Karpas-422 (cell line): ENCODE data around the gene SRC. TPM values are rescaled to one million over a fixed set of nuclear protein-coding genes. Genes with fewer than 3 reads are reported as not detected.

Experiments
- DNase-seq: peaks from one replicate; pipeline ENCODE4 v3.0.0-alpha.2; 2015
- H2AFZ ChIP-seq: fragments of 200-600 bp; sonication (generic); 2 replicates; pipeline ENCODE4 v1.6.1; 2014; ENCODE audit warnings: antibody characterized with exemption, low read length, mixed read lengths
- H3K27ac ChIP-seq: fragments of 200-600 bp; sonication (generic); 2 replicates; pipeline ENCODE4 v1.5.1; 2014; ENCODE audit warnings: mild to moderate bottlenecking, low read length, moderate library complexity
- H3K27me3 ChIP-seq: fragments of 200-600 bp; sonication (generic); 2 replicates; pipeline ENCODE4 v1.6.1; 2014; ENCODE audit warnings: low read length, mixed read lengths
- H3K36me3 ChIP-seq: fragments of 200-600 bp; sonication (generic); 2 replicates; pipeline ENCODE4 v1.6.1; 2014; ENCODE audit warnings: low read length, mixed read lengths; ENCODE audit not compliant: insufficient read depth
- H3K4me1 ChIP-seq: fragments of 200-600 bp; sonication (generic); 2 replicates; pipeline ENCODE4 v1.6.1; 2014; ENCODE audit warnings: mild to moderate bottlenecking, low read length, mixed read lengths
- H3K4me2 ChIP-seq: fragments of 200-600 bp; sonication (generic); 2 replicates; pipeline ENCODE4 v1.6.1; 2014; ENCODE audit warnings: low read length, low read depth, mild to moderate bottlenecking; ENCODE audit not compliant: poor library complexity, severe bottlenecking
- H3K4me3 ChIP-seq: fragments of 200-600 bp; sonication (generic); 2 replicates; pipeline ENCODE4 v1.5.1; 2014; ENCODE audit warnings: mild to moderate bottlenecking, antibody characterized with exemption, low read length, mixed read lengths
- H3K79me2 ChIP-seq: fragments of 200-600 bp; sonication (generic); 2 replicates; pipeline ENCODE4 v1.6.1; 2014; ENCODE audit warnings: mild to moderate bottlenecking, low read length, mixed read lengths
- H3K9ac ChIP-seq: fragments of 200-600 bp; sonication (generic); 2 replicates; pipeline ENCODE4 v1.6.0; 2014; ENCODE audit warnings: low read length
- H3K9me2 ChIP-seq: fragments of 200-600 bp; sonication (generic), shearing (Covaris generic); replicated peaks from 2 replicates; pipeline ENCODE4 v1.6.0; 2014; ENCODE audit warnings: mild to moderate bottlenecking, low read length, moderate library complexity; ENCODE audit not compliant: insufficient read depth
- H3K9me3 ChIP-seq: fragments of 300-700, 200-600 bp; sonication (generic); 2 replicates; pipeline ENCODE4 v1.6.1; 2014; ENCODE audit warnings: low read length, mixed read lengths
- H4K20me1 ChIP-seq: fragments of 200-600 bp; sonication (generic); 2 replicates; pipeline ENCODE4 v1.6.1; 2014; ENCODE audit warnings: mild to moderate bottlenecking, antibody characterized with exemption, low read length, low read depth; ENCODE audit not compliant: insufficient read depth
- total RNA-seq: library from RNA; depleted of rRNA; stranded (reverse); fragments of >200 nt; shearing (Covaris generic); gene quantifications from 2 replicates; pipeline ENCODE4 v1.2.3, GENCODE V29; 2014; ENCODE audit warnings: low replicate concordance

The SRC gene
- total RNA-seq, 1 experiment from 2014 or later = 41.5 TPM

GRCh38 chr20:37316775-37317170 is 29.2 kb upstream of the SRC start:
- H3K27me3 ChIP-seq = no peaks in the 10 kb centered on the region
- H3K27ac ChIP-seq = peak overlapping the region; percentile 82
- DNase-seq = no peak
- H3K9me3 ChIP-seq = no peaks in the 10 kb centered on the region
- H3K4me2 ChIP-seq = no peak overlapping the region
- no peak overlapping the region for H2AFZ ChIP-seq
- peaks cover 34% of the 10 kb centered on the region for H3K4me1 ChIP-seq
- peak overlapping the region; percentile 43; the same call in 1 of the 2 replicates for H3K9ac ChIP-seq
- no peaks in the 10 kb centered on the region for H3K9me2 ChIP-seq
- H3K79me2 ChIP-seq = peaks cover 4% of the 10 kb centered on the region; the same call in 1 of the 2 replicates
- 0 out of 2 replicates have a peak, but pooled peaks cover 12% of the 10 kb centered on the region for H3K36me3 ChIP-seq
- H3K4me3 ChIP-seq = no peak overlapping the region
- H4K20me1 ChIP-seq = peaks cover 10% of the 10 kb centered on the region; the same call in 1 of the 2 replicates

- Histone ChIP-seq H3K4me1 (peaks cover 34% of the 10 kb centered on the region), H3K36me3 (0 out of 2 replicates have a peak, but pooled peaks cover 12% of the 10 kb centered on the region), H3K9me3 (no peaks in the 10 kb centered on the region), H3K27ac (no peak overlapping the region), H3K27me3 (no peaks in the 10 kb centered on the region), H3K4me3 (no peak overlapping the region), H4K20me1 (peaks cover 10% of the 10 kb centered on the region; the same call in 1 of the 2 replicates), H3K9ac (no peak overlapping the region), H3K4me2 (no peak overlapping the region), H3K9me2 (no peaks in the 10 kb centered on the region), H3K79me2 (peaks cover under 1% of the 10 kb centered on the region; the same call in 1 of the 2 replicates), H2AFZ (no peak overlapping the region)
- DNase-seq = no peak
Measured at GRCh38 chr20:37317316-37317715, 28.6 kb upstream of the SRC start.

GRCh38 chr20:37317994-37318640 is 27.8 kb upstream of the SRC start:
- H3K36me3 ChIP-seq = 0 out of 2 replicates have a peak, but pooled peaks cover 12% of the 10 kb centered on the region
- H3K27ac ChIP-seq = no peak overlapping the region
- no peak for DNase-seq
- H2AFZ ChIP-seq = no peak overlapping the region
- no peak overlapping the region for H3K4me3 ChIP-seq
- no peaks in the 10 kb centered on the region for H3K27me3 ChIP-seq
- H3K79me2 ChIP-seq = no peaks in the 10 kb centered on the region
- H3K4me1 ChIP-seq = peaks cover 34% of the 10 kb centered on the region
- H3K9me3 ChIP-seq = no peaks in the 10 kb centered on the region
- H3K9me2 ChIP-seq = no peaks in the 10 kb centered on the region
- H3K9ac ChIP-seq = no peak overlapping the region
- 0 out of 2 replicates have a peak, but pooled peaks cover 10% of the 10 kb centered on the region for H4K20me1 ChIP-seq
- no peak overlapping the region for H3K4me2 ChIP-seq

GRCh38 chr20:37319151-37319671 is 26.7 kb upstream of the SRC start:
- no peak overlapping the region for H3K27ac ChIP-seq
- H3K36me3 ChIP-seq = 0 out of 2 replicates have a peak, but pooled peaks cover 12% of the 10 kb centered on the region
- 0 out of 2 replicates have a peak, but pooled peaks cover 5% of the 10 kb centered on the region for H4K20me1 ChIP-seq
- no peak overlapping the region for H2AFZ ChIP-seq
- H3K4me2 ChIP-seq = no peak overlapping the region
- H3K27me3 ChIP-seq = no peaks in the 10 kb centered on the region
- no peak for DNase-seq
- H3K4me3 ChIP-seq = no peak overlapping the region
- H3K9me2 ChIP-seq = no peaks in the 10 kb centered on the region
- no peaks in the 10 kb centered on the region for H3K9me3 ChIP-seq
- H3K9ac ChIP-seq = no peak overlapping the region
- no peaks in the 10 kb centered on the region for H3K79me2 ChIP-seq
- peaks cover 26% of the 10 kb centered on the region for H3K4me1 ChIP-seq

- Histone ChIP-seq H3K27me3 (no peaks in the 10 kb centered on the region), H3K4me3 (no peak overlapping the region), H4K20me1 (no peaks in the 10 kb centered on the region), H3K9ac (no peak overlapping the region), H3K4me2 (no peak overlapping the region), H3K27ac (no peak overlapping the region), H3K79me2 (no peaks in the 10 kb centered on the region), H3K4me1 (no peaks in the 10 kb centered on the region), H3K36me3 (no peaks in the 10 kb centered on the region), H3K9me2 (no peaks in the 10 kb centered on the region), H3K9me3 (no peaks in the 10 kb centered on the region), H2AFZ (no peak overlapping the region)
- DNase-seq = no peak
Measured at GRCh38 chr20:37323985-37324384, 22.0 kb upstream of the SRC start.

DNA sequence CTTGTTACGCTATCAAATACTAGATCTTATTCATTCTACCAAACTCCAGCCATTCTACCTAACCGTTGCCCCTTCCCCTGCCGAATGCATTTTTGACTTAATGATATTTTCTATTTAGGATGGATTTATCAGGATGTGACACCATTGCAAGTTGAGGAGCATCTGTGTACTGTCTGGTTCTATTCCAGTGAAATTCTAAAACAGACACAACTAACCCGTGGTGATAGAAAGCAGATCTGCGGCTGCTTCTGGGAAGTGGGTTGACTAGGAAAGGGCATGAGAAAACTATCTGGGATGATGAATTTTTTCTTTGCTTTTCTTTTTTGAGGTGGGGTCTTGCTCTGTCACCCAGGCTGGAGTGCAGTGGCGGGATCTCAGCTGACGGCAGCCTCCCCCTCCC is 20.7 kb upstream of the SRC start:
- no peak overlapping the region for H3K9ac ChIP-seq
- no peaks in the 10 kb centered on the region for H3K9me3 ChIP-seq
- H3K4me3 ChIP-seq = no peak overlapping the region
- H4K20me1 ChIP-seq = no peaks in the 10 kb centered on the region
- DNase-seq = no peak
- H3K4me2 ChIP-seq = no peak overlapping the region
- H3K79me2 ChIP-seq = no peaks in the 10 kb centered on the region
- H3K4me1 ChIP-seq = no peaks in the 10 kb centered on the region
- H3K9me2 ChIP-seq = no peaks in the 10 kb centered on the region
- no peak overlapping the region for H2AFZ ChIP-seq
- no peaks in the 10 kb centered on the region for H3K27me3 ChIP-seq
- H3K27ac ChIP-seq = no peak overlapping the region
- H3K36me3 ChIP-seq = no peaks in the 10 kb centered on the region

DNA sequence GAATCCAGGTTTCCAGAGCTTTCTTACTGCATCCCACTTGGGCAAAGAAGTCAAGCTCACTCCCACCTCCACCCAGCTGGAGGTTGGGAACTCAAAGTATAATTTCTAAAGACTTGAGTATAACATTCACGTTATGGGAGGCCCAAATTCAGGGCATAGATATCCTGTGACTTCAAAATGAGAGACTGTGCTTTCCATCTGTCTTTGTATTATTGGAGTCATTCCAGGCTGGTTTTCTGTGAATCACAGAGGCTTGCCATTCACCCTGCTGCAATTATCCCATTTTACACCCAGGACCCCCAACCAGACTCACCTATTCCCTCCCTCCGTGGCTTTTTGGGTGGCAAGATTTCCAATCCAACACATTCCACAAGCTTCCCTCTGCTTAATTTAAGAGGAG is 19.3 kb upstream of the SRC start:
- Histone ChIP-seq H3K27ac (no peak overlapping the region), H4K20me1 (no peaks in the 10 kb centered on the region), H3K36me3 (no peaks in the 10 kb centered on the region), H3K9ac (no peak overlapping the region), H3K4me1 (no peaks in the 10 kb centered on the region), H3K9me3 (no peaks in the 10 kb centered on the region), H3K79me2 (no peaks in the 10 kb centered on the region), H3K4me2 (no peak overlapping the region), H3K4me3 (no peak overlapping the region), H3K9me2 (no peaks in the 10 kb centered on the region), H3K27me3 (no peaks in the 10 kb centered on the region), H2AFZ (no peak overlapping the region)
- no peak for DNase-seq

DNA sequence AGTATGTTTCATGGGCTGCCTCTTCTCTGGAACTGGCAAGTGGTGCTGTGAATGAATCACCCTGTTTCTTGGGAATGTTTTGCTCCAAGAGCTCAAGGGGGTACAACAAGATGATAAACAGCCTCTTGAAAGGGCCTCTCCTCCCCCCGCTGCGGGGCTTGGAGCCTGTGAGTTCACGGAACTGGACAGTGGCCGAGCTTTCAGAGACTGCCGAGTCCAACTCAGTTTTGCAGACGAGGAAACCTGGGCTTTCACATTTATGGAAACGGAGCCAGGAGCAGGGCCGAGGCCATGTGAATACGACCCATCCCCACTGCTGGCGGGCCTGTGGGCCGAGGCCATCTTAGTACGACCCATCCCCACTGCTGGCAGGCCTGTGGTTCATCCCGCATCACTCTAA is 18.2 kb upstream of the SRC start:
- no peak overlapping the region for H3K4me2 ChIP-seq
- H2AFZ ChIP-seq = no peak overlapping the region
- H3K79me2 ChIP-seq = no peaks in the 10 kb centered on the region
- no peaks in the 10 kb centered on the region for H3K9me3 ChIP-seq
- H4K20me1 ChIP-seq = no peaks in the 10 kb centered on the region
- no peak overlapping the region for H3K4me3 ChIP-seq
- DNase-seq = no peak
- H3K27me3 ChIP-seq = no peaks in the 10 kb centered on the region
- no peaks in the 10 kb centered on the region for H3K9me2 ChIP-seq
- H3K27ac ChIP-seq = no peak overlapping the region
- H3K36me3 ChIP-seq = no peaks in the 10 kb centered on the region
- H3K4me1 ChIP-seq = no peaks in the 10 kb centered on the region
- no peak overlapping the region for H3K9ac ChIP-seq
